ENCODE results near the gene CCHCR1.
"Not testable (repeated sequence)": the region's sequence is repeated elsewhere in the genome, so short reads cannot be mapped to it uniquely, and the experiment has no call there.

DNA sequence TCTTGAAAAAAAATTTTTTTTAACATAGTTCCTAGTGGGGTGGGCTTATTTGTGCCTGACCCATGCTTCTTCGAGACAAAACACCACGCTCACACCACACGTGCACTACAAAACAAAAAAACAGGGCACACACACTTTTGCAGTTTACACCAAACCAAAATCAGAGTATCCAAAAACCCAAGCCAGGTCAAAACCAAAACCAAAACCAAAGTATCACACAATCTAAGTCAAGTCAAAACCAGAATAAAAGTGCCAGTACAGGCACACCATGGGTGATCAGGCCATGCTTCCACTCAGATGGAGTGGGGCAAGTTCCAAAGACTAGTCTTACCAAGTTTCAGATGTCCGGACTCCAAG, 28.1 kb upstream of the CCHCR1 start:
- TF ChIP-seq, protein P1, sequence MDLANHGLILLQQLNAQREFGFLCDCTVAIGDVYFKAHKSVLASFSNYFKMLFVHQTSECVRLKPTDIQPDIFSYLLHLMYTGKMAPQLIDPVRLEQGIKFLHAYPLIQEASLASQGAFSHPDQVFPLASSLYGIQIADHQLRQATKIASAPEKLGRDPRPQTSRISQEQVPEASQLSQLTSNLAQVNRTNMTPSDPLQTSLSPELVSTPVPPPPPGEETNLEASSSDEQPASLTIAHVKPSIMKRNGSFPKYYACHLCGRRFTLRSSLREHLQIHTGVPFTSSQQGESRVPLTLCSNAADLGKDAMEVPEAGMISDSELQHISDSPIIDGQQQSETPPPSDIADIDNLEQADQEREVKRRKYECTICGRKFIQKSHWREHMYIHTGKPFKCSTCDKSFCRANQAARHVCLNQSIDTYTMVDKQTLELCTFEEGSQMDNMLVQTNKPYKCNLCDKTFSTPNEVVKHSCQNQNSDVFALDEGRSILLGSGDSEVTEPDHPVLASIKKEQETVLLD (CRISPR knock-in tag; IDR thresholded peaks at IDR 0.05; ENCODE audit: low read depth) = not testable (repeated sequence)
- TF ChIP-seq, protein P2, sequence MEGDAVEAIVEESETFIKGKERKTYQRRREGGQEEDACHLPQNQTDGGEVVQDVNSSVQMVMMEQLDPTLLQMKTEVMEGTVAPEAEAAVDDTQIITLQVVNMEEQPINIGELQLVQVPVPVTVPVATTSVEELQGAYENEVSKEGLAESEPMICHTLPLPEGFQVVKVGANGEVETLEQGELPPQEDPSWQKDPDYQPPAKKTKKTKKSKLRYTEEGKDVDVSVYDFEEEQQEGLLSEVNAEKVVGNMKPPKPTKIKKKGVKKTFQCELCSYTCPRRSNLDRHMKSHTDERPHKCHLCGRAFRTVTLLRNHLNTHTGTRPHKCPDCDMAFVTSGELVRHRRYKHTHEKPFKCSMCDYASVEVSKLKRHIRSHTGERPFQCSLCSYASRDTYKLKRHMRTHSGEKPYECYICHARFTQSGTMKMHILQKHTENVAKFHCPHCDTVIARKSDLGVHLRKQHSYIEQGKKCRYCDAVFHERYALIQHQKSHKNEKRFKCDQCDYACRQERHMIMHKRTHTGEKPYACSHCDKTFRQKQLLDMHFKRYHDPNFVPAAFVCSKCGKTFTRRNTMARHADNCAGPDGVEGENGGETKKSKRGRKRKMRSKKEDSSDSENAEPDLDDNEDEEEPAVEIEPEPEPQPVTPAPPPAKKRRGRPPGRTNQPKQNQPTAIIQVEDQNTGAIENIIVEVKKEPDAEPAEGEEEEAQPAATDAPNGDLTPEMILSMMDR (CRISPR knock-in tag; IDR thresholded peaks at IDR 0.05) = not testable (repeated sequence)
- TF ChIP-seq, protein P3, sequence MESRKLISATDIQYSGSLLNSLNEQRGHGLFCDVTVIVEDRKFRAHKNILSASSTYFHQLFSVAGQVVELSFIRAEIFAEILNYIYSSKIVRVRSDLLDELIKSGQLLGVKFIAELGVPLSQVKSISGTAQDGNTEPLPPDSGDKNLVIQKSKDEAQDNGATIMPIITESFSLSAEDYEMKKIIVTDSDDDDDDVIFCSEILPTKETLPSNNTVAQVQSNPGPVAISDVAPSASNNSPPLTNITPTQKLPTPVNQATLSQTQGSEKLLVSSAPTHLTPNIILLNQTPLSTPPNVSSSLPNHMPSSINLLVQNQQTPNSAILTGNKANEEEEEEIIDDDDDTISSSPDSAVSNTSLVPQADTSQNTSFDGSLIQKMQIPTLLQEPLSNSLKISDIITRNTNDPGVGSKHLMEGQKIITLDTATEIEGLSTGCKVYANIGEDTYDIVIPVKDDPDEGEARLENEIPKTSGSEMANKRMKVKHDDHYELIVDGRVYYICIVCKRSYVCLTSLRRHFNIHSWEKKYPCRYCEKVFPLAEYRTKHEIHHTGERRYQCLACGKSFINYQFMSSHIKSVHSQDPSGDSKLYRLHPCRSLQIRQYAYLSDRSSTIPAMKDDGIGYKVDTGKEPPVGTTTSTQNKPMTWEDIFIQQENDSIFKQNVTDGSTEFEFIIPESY (CRISPR knock-in tag; IDR thresholded peaks at IDR 0.05) = not testable (repeated sequence)
- not testable (repeated sequence) for TF ChIP-seq SMC3 (IDR thresholded peaks at IDR 0.05; ENCODE audit: low read length); SRSF9 (IDR thresholded peaks at IDR 0.05; ENCODE audit: borderline replicate concordance, insufficient read depth, low read depth, low read length, poor library complexity, severe bottlenecking); HOXA7 (CRISPR knock-in tag; IDR thresholded peaks at IDR 0.05)

Measured in HepG2 (cell line).